ENCODE measurements around the gene RHBDL2. TPM values are rescaled to one million over a fixed set of nuclear protein-coding genes. Genes with fewer than 3 reads are reported as not detected.
A peak's percentile ranks its signal among the peaks of the same experiment; 100 is the strongest.
"Not testable (repeated sequence)": the region's sequence is repeated elsewhere in the genome, so short reads cannot be mapped to it uniquely, and the experiment has no call there.

Gene RHBDL2
- total and polyA plus RNA-seq, 8 donors: 4.3 to 24.9 (median 9.2) TPM; not detected in 2

GRCh38 chr1:38989979-38990378 lies 48.3 kb upstream of the RHBDL2 start:
- peaks cover 0 to 13% (median 4%) of the 10 kb centered on the region in 4 donors for H3K36me3 ChIP-seq
- TF ChIP-seq POLR2AphosphoS5 (IDR thresholded peaks at IDR 0.05) (no peak), CTCF (IDR thresholded peaks at IDR 0.05) (no peak), POLR2A (IDR thresholded peaks at IDR 0.05) (no peak), EP300 (IDR thresholded peaks at IDR 0.05) (no peak)
- H3K4me3 ChIP-seq: no peak overlapping the region
- 32 to 78% (median 65%) methylated on average over 2 of the region's 2 CpGs for WGBS, 5 donors
- no peak for DNase-seq
- intact Hi-C loops (cut with DNase I; ENCODE audit: low total_unique reads): no loop called here
- no peaks in the 10 kb centered on the region for H3K27me3 ChIP-seq
- peaks cover 15 to 47% (median 26%) of the 10 kb centered on the region in 4 donors for H3K4me1 ChIP-seq
- H3K27ac ChIP-seq: peak overlapping the region in 4 of 5 donors; percentile 89 to 99 (median 96)
- no peaks in the 10 kb centered on the region for H3K9me3 ChIP-seq

- DNase-seq; H3K4me1 ChIP-seq; H3K27ac ChIP-seq; intact Hi-C loops (cut with DNase I; ENCODE audit: low total_unique reads); H3K36me3 ChIP-seq; H3K4me3 ChIP-seq; H3K27me3 ChIP-seq: not testable (repeated sequence)
- peaks cover 8 to 16% (median 10%) of the 10 kb centered on the region in 4 donors for H3K9me3 ChIP-seq
- WGBS, 5 donors: 38 to 70% (median 55%) methylated on average over 1 of the region's 1 CpG
Observed at GRCh38 chr1:38979380-38979779, 37.8 kb upstream of the RHBDL2 start.

DNA sequence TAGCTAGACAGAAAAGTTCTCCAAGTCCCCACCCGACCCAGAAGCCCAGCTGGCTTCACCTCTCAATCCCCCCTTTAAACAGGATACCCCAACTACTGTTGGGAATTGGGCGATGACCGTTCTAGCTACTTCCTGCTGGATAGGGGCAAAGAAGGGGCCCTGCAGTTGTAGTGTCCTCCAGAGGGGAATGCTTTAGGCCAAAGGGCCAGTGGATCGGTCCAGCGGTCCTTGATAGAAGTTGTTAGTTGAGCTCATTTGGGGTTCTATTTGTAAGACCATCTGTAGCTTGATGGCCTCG lies 36.6 kb upstream of the RHBDL2 start:
- intact Hi-C loops (cut with DNase I; ENCODE audit: low total_unique reads): not testable (repeated sequence)

DNA sequence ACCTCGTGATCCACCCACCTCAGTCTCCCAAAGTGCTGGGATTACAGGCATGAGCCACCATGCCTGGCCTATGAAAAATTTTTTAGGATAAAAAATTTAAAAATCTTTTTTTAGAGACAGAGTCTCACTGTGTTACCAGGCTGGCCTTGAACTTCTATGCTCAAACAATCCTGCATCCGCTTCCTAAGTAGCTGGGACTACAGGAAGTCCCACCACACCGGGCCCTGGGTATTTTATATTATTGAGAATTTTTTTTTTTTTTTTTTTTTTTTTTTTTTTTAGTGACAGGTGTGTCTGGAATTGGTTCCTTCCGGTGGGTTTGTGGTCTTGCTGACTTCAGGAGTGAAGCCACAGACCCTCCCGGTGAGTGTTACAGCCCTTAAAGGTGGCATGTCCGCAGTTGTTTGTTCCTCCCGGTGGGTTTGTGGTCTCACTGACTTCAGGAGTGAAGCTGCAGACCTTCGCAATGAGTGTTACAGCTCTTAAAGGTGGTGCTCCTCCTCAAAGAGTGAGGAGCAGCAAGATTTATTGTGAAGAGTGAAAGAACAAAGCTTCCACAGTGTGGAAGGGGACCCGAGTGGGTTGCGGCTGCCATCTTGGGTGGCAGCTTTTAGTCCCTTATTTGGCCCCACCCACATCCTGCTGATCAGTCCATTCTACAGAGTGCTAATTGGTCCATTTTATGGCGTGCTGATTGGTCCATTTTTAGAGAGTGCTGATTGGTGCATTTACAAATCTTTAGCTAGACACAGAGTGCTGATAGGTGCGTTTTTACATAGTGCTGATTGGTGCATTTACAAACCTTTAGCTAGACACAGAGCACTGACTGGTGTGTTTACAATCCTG lies 36.0 kb upstream of the RHBDL2 start:
- H3K27ac ChIP-seq; DNase-seq; intact Hi-C loops (cut with DNase I; ENCODE audit: low total_unique reads); H3K4me3 ChIP-seq; H3K27me3 ChIP-seq; H3K4me1 ChIP-seq; H3K36me3 ChIP-seq: not testable (repeated sequence)
- 79 to 87% (median 87%) methylated on average over 12 of the region's 12 CpGs for WGBS, 5 donors
- H3K9me3 ChIP-seq: peaks cover 8 to 16% (median 10%) of the 10 kb centered on the region in 4 donors

More for the DNA sequence above, 36.6 kb upstream of the RHBDL2 start:
- H3K27ac ChIP-seq, H3K4me1 ChIP-seq, H3K36me3 ChIP-seq, H3K4me3 ChIP-seq, H3K27me3 ChIP-seq, DNase-seq: not testable (repeated sequence)
- peaks cover 8 to 16% (median 10%) of the 10 kb centered on the region in 4 donors for H3K9me3 ChIP-seq
- WGBS, 5 donors: 83 to 94% (median 89%) methylated on average over 6 of the region's 6 CpGs

DNA sequence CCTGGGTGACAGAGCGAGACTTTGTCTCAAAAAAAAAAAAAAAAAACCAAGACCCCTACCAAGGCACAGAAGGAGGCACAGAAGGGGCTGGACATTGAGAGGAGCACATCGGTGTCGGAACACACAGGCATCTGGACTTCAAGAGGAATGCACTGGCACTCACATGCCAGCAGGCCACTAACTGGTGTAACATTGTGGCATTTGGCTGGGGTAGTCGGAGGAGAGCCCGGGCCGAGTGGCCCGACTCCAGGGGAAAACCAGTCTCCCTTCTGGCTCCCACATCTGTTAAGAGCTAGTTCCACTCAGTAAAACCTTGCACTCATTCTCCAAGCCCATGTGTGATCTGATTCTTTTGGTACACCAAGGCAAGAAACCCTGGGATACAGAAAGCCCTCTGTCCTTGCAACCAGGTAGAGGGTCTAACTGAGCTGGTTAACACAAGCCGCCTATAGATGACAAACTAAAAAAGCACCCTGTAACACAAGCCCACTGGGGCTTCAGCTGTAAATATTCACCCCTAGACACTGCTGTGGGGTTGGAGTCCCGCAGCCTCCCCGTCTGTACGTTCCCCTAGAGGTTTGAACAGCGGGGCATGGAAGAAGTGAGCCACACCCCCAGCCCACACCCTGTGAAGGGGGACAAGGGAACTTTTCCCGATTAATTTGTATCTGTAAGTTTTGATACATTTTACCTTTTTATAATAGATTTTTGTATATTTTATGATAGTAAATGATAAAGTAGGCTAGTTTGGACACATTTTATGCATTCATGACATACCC lies 32.2 kb upstream of the RHBDL2 start:
- intact Hi-C loops (cut with DNase I; ENCODE audit: low total_unique reads): no loop called here
- H3K36me3 ChIP-seq: no peaks in the 10 kb centered on the region

GRCh38 chr1:38973145-38973544 lies 31.5 kb upstream of the RHBDL2 start:
- DNase-seq: not testable (repeated sequence)

More for the DNA sequence above, 32.2 kb upstream of the RHBDL2 start:
- Histone ChIP-seq H3K4me1 (peaks cover 0 to 10% (median 3%) of the 10 kb centered on the region in 4 donors), H3K4me3 (no peak overlapping the region), H3K9me3 (peaks cover 8 to 12% (median 10%) of the 10 kb centered on the region in 4 donors), H3K27me3 (no peaks in the 10 kb centered on the region), H3K27ac (no peak overlapping the region)
- DNase-seq: no peak
- WGBS, 5 donors: 59 to 74% (median 64%) methylated on average over 12 to 13 of the region's 13 CpGs
- TF ChIP-seq POLR2AphosphoS5 (IDR thresholded peaks at IDR 0.05) (no peak), CTCF (IDR thresholded peaks at IDR 0.05) (no peak), EP300 (IDR thresholded peaks at IDR 0.05) (no peak), POLR2A (IDR thresholded peaks at IDR 0.05) (no peak)

More at GRCh38 chr1:38973145-38973544, 31.5 kb upstream of the RHBDL2 start:
- H3K4me3 ChIP-seq; H3K27ac ChIP-seq; H3K27me3 ChIP-seq; H3K36me3 ChIP-seq; intact Hi-C loops (cut with DNase I; ENCODE audit: low total_unique reads); H3K9me3 ChIP-seq: not testable (repeated sequence)
- WGBS, 5 donors: 48 to 68% (median 61%) methylated on average over 6 of the region's 6 CpGs
- peaks cover 0 to 14% (median 3%) of the 10 kb centered on the region in 4 donors for H3K4me1 ChIP-seq
